ENCODE results near the gene SHISA4.

GRCh38 chr1:201840055-201840454 lies 48.6 kb upstream of the SHISA4 start:
- no peak for TF ChIP-seq REST (IDR thresholded peaks at IDR 0.05; ENCODE audit: insufficient read depth in 1 of 2, low read depth in 2 of 2, low read length in 2 of 2)
- no peak for TF ChIP-seq POLR2AphosphoS5 (IDR thresholded peaks at IDR 0.05; ENCODE audit: low read depth, low read length)
